ENCODE measurements around the gene PPP1R15A.
A peak's percentile ranks its signal among the peaks of the same experiment; 100 is the strongest.
"Not testable (repeated sequence)": the region's sequence is repeated elsewhere in the genome, so short reads cannot be mapped to it uniquely, and the experiment has no call there.

PPP1R15A gene

DNA sequence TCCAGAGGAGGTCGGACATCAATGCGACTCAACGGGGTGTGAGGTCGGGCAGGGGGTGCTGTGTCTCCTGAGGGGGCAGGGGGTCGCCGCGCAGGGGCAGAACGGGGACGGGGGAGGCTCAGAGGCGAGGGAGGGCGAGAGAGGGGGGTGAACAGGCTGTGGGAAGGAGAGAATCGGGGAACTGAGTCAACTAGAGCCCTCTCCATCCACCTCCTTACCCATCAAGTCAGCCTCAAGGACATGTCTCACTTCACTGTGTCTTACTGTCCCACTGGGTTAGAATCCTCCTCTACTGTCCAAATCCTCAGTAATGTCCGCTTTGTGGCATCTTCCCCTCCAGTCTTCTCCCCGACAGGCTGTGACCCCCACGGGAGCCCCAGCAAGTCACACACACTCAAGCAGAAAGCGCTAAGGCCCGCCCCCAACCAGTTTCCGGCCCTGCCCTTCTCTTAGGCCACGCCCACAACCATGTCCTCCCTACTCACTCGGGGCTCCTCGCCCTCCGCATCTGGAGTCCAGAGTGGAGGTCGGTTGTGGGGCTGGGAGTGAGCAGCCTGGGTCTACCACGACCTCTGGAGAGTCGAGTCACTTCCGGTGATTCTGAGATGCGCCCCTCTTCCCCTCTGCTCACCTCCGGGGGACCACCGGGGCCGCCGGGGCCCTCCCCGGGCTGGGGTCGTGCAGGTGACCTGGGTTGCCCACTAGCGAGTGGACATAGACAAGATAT lies 13.1 kb upstream of the PPP1R15A start:
- peak; percentile 51 to 58 for DNase-seq (ENCODE audit: low read depth in 1 of 2, low spot score in 1 of 2)

DNA sequence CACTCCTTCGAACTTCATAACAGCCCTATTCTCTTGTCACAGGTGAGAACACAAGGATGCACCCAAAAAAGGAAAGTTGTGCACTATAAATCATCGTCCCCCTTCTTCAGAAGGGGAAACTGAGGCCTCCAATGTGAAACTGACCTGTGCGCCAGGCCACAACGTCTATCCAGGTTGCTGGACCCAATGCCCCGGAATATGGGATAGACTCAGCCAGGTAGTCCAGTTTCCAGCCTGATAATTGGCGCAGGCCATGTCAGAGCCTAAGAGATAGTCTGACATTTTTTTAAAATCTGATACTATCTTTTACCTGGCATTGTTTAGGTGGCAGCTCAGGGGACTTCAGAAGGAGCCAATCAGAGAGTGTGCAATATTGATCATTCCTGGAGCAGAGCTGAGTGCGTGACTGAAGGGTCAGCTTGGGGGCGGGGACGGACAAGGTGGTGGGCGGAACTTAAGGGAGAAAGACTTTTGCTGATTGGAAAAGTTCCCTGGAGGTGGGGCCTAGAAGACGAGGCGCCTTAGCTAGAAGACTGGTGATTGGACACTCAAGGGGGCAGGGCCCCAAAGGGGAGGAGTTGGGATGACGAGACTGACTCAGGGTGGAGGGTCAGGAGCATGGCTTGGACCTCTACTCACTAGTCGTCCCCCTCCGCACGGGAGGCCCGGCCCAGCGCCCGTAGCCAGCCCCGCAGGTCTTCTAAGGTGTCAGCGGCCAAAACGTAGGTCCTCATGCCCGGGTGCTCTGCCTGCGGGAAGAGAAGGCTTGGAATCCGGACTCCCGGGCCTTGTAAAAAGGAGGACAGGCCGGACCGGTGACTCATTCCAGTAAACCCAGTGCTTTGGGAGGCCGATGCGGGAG lies 12.3 kb upstream of the PPP1R15A start:
- DNase-seq (ENCODE audit: low read depth in 1 of 2, low spot score in 1 of 2), result no peak

DNA sequence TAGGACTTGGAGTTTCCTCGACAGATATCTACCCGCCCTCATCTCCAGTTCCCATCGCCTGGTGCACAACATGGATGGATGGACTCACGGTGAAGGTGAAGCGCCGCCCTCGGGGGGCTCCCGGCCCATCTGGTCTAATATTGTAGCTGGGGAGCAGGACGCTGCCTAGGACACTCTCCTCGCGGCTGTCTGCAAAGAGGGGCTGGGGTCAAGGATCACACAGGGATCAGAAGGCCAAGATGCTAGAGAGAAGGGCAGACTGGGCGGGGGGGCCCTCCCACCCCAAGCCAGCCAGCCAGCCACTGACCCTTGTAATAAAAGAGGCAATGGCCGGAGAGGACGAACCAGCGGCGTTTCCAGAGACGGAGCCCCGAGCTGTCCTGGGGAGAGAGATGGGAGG lies 10.9 kb upstream of the PPP1R15A start:
- no peak for DNase-seq (ENCODE audit: low read depth in 1 of 2, low spot score in 1 of 2)

DNA sequence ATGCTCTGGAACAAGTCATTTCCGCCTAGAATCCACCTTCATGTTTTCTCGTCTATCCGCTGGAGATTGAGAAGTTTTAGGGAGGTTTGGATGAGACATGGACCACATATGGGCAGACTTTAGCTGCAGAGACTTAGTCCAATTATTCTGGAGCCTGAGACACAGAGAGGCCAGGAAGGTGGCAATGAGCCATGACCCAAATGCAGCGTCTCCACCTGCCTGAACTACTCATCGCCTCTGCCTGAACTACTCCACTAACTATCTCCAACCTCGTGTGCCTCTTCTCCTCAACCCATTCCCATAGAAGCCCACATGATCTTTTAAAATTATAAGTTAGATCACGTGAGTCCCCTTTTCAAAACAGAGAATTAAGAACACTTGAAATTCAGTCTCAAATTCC lies 9.4 kb upstream of the PPP1R15A start:
- DNase-seq (ENCODE audit: low read depth in 1 of 2, low spot score in 1 of 2), result no peak

DNA sequence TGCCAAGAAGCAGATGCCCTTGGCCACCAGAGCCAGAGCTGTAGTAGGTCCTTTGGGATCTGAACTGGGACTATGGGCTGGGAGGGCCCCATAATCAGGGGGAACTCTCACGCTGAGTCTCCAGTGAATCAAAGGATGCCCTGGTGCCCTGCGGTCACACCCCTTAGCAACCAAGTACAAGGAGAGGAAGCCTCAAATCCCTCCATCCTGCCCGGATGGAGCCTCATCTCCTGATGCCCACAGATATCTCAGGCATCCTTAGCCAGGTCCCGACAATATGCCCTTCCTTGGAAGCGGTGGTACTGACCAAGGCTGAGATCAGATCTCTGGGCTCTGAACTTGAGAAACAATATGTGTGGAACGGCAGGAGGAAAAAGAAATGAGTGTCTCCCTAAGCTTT lies 5.5 kb upstream of the PPP1R15A start:
- no peak for DNase-seq (ENCODE audit: low read depth in 1 of 2, low spot score in 1 of 2)

DNA sequence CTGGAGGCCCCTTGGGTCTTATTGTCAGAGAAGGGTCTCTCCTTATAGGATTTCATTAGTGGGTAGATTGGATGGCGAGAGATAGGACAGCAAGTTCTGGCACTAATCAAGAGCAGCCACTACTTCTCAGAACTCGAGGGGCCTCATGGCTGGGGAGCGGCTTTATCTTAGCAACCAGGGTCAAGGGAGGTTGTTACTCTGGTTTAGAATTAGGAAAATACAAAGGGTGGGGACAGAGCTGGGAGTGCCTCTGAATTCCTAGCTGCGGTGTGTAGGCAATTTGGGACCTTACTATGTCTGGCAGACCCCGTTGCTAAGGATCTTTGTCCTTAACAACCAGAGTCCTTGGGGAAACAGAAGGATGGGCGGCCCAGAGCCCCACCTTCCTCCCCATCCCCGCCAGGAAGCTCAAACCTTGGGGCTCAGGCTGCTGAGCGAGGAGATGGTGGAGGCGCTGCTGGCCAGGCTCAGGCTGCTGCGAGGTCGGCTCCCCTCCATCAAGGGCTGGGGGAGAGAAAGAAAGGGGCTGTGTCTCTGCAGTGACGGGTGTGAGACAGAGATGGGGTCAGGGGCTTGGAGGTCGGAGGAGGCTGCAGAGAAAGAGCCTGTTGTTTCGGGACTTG lies 5.0 kb upstream of the PPP1R15A start:
- no peak for DNase-seq (ENCODE audit: low read depth in 1 of 2, low spot score in 1 of 2)

DNA sequence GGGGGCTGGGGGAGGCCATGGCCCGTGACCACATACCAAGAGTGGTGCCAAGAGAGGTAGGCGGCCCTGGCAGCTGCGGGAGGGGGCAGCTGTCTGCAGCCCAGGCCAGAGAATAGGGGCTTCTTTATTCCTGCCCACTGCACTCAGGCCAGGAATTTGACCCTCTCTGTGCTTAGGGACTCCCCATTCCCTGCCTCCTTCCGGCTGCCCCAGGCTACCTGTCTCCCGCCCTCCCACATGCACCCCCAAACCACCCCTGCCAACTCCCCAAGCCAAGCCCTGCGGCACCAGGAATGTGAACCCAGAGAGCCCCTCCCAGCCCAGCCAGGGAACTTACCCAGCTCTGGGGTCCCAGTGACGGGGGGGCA lies 4.5 kb upstream of the PPP1R15A start:
- no peak for DNase-seq (ENCODE audit: low read depth in 1 of 2, low spot score in 1 of 2)

DNA sequence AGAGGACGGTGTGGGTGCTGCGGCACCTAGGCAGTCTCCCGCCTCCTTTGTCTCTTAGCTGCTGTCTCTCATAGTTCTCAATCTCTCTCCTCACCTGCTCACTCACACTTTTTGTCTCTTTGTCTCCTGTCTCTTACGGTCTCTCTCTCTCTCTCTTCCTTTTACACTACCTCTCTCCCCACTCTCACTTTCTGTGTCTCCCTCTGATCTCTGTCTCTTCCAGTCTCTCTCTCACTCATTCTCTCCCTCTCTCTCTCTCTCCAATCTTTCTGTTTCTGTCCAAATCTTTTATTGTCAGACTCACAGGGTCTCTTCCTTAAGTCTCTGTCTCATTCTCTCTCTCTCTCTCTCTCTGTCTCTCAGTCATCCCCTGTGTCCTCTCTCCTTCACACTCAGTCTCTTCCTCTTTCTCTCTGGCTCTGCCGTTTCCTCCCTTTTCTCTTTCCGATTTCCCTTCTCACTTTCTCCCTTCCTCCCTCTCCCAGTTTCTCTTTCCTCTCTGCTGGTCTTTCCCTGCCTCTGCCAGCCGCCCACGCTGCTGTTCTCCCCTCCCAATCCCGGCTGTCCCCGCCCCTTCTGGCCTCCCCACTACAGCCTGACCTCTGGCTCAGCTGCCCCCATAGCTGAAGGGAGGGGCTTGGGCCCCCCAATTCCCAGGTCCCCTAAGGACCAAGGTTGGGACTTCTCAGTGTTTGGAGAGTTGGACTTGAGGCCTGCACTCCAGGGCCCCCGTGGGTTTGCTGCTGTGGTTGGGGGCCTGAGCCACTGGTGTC lies 3.9 kb upstream of the PPP1R15A start, which contains the start of gene PLEKHA4:
Gene PLEKHA4 (minus strand): TSS at position 504 of the 773 bp plus-strand sequence. CDS start 997 bp downstream, outside the sequence.
- DNase-seq (ENCODE audit: low read depth in 1 of 2, low spot score in 1 of 2), result no peak

DNA sequence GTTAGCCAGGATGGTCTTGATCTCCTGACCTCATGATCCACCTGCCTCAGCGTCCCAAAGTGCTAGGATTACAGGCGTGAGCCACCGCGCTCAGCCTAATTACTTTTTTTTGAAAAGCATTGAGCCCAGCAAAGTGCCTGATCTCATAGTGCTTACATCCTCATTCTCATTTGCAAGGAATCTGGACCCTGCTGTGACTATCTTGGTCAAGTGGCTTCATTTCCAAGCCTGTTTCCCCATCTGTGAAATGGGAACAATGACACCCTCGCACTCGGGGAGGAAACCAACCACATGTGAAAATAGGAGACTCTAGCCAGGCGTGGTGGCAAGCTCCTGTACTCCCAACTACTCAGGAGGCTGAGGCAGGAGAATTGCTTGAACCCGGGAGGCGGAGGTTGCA lies 2.2 kb upstream of the PPP1R15A start:
- no peak for DNase-seq (ENCODE audit: low read depth in 1 of 2, low spot score in 1 of 2)

DNA sequence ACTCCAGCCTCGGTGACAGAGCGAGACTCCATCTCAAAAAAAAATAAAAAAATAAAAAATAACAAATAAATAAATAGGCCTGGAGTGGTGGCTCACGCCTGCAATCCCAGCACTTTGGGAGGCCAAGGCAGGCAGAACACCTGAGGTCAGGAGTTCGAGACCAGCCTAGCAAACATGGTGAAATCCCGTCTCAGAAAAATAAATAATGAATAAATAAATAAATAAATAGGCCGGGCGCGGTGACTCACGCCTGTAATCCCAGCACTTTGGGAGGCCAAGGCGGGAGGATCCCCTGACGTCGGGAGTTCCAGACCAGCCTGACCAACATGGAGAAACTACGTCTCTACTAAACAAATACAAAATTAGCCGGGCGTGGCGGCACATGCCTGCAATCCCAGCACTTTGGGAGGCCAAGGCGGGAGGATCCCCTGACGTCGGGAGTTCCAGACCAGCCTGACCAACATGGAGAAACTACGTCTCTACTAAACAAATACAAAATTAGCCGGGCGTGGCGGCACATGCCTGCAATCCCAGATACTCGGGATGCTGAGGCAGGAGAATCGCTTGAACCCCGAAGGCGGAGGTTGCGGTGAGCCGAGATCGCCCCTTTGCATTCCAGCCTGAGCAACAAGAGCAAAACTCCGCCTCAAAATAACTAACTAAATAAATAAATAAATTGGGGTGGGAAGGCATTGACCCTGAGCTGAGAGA lies 595 bp upstream of the PPP1R15A start:
- DNase-seq (ENCODE audit: low read depth in 1 of 2, low spot score in 1 of 2), result not testable (repeated sequence)

DNA sequence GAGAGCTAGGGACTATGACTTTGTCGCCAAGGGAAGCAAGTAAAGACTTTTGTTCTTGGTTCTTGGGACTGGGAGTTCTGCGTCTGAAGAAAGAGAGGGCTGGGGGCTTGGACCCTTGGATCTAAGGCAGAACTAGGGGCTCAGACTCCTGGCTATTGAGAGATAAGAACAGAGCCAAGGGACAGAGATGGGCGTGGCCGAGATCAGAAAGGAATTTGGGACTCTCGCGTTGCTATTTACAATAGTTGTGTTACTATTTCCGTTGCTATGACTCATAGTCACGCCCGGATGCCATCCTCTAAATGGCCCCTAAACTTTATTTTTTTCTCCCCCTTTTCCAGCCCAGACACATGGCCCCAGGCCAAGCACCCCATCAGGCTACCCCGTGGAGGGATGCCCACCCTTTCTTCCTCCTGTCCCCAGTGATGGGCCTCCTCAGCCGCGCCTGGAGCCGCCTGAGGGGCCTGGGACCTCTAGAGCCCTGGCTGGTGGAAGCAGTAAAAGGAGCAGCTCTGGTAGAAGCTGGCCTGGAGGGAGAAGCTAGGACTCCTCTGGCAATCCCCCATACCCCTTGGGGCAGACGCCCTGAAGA lies 759 bp downstream of the PPP1R15A start:
- DNase-seq (ENCODE audit: low read depth in 1 of 2, low spot score in 1 of 2), result peak; percentile 48 to 56

DNA sequence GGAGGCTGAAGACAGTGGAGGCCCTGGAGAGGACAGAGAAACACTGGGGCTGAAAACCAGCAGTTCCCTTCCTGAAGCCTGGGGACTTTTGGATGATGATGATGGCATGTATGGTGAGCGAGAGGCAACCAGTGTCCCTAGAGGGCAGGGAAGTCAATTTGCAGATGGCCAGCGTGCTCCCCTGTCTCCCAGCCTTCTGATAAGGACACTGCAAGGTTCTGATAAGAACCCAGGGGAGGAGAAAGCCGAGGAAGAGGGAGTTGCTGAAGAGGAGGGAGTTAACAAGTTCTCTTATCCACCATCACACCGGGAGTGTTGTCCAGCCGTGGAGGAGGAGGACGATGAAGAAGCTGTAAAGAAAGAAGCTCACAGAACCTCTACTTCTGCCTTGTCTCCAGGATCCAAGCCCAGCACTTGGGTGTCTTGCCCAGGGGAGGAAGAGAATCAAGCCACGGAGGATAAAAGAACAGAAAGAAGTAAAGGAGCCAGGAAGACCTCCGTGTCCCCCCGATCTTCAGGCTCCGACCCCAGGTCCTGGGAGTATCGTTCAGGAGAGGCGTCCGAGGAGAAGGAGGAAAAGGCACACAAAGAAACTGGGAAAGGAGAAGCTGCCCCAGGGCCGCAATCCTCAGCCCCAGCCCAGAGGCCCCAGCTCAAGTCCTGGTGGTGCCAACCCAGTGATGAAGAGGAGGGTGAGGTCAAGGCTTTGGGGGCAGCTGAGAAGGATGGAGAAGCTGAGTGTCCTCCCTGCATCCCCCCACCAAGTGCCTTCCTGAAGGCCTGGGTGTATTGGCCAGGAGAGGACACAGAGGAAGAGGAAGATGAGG lies 1.5 kb downstream of the PPP1R15A start:
- no peak for DNase-seq (ENCODE audit: low read depth in 1 of 2, low spot score in 1 of 2)

DNA sequence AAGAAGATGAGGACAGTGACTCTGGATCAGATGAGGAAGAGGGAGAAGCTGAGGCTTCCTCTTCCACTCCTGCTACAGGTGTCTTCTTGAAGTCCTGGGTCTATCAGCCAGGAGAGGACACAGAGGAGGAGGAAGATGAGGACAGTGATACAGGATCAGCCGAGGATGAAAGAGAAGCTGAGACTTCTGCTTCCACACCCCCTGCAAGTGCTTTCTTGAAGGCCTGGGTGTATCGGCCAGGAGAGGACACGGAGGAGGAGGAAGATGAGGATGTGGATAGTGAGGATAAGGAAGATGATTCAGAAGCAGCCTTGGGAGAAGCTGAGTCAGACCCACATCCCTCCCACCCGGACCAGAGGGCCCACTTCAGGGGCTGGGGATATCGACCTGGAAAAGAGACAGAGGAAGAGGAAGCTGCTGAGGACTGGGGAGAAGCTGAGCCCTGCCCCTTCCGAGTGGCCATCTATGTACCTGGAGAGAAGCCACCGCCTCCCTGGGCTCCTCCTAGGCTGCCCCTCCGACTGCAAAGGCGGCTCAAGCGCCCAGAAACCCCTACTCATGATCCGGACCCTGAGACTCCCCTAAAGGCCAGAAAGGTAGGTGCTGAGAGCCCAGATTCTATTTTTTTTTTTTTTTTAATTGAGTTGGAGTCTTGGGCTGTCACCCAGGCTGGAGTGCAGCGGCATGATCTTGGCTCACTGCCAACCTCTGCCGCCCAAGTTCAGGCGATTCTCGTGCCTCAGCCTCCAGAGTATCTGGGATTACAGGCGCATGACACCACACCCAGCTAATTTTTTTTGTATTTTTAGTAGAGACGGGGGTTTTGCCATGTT lies 2.3 kb downstream of the PPP1R15A start:
- no peak for DNase-seq (ENCODE audit: low read depth in 1 of 2, low spot score in 1 of 2)

DNA sequence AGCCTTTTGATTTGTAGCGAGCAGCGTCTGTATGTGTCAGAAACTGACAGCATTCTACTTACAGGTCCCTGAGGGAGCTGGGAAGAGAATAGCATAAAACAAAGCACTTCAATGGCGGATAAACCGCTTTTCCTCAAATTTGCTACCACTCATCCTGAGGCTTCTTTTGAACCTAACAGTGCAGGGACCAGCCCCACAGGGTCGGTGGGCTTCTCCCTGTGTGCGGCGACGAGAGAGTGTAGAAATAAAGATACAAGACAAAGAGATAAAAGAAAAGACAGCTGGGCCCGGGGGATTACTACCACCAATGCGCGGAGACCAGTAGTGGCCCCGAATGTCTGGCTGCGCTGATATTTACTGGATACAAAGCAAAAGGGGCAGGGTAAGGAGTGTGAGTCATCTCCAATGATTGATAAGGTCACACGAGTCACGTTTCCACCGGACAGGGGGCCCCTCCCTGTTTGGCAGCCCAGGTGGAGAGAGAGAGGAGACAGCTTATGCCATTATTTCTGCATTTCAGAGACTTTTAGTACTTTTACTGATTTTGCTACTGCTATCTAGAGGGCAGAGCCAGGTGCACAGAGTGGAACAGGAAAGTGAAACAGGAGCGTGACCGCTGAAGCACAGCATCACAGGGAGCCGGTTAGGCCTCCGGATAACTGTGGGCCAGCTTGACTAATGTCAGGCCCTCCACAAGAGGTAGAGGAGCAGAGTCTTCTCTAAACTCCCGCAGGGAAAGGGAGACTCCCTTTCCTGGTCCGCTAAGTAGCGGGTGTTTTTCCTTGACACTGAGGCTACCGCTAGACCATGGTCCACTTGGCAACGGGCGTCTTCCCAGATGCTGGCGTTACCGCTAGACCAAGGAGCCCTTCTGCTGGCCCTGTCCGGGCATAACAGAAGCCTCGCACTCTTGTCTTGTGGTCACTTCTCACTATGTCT lies 4.1 kb downstream of the PPP1R15A start:
- DNase-seq (ENCODE audit: low read depth in 1 of 2, low spot score in 1 of 2), result not testable (repeated sequence)

DNA sequence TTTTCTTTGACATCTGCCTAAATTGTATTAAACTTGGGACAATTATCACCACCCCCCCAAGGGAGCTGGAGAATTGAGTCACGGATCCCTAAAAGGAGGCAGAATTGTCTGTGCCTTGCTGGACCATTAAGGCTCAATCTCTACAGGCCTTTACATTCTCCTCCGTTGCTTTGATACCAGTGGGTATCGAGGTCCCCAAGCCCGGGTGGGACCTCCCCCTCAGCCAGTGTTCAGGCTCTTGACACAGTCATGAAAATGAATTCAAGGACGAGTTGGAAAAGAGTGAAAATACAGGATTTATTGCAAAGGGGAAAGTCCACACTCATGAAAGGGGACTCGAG lies 5.6 kb downstream of the PPP1R15A start:
- DNase-seq (ENCODE audit: low read depth in 1 of 2, low spot score in 1 of 2), result no peak

DNA sequence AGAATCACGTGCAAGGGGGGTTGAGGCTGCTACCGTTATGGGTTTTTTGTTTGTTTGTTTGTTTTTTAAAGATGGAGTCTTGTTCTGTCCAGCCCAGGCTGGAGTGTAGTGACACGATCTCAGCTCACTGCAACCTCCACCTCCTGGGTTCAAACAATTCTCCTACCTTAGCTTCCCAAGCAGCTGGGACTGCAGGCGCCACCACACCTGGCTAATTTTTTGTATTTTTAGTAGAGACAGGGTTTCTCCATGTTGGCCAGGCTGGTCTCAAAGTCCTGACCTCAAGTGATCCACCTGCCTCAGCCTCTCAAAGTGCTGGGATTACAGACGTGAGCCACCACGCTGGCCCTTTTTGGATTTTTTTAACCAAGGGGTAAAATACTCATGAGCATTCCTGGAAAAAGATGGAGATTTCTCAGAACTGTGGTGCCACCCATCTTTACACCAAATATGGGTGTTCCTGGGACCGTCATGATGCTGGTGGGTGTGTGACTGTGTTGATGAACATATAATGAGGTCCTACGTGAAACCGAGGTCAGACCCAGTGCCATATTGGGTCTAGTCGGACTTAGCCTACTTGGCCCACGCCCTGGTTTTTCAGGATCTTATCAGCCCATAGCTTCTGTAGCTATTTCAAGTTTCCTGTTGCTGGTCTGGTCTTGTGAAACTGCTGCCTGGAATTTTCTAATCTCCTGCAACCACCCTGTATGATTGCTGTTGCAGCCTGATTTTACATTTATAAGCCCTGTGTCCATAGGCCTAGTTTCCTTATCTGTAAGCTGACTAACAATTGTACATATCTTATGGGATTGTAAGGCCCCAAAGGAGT lies 6.2 kb downstream of the PPP1R15A start:
- DNase-seq (ENCODE audit: low read depth in 1 of 2, low spot score in 1 of 2), result no peak
